Muscle of back (tissue), 11 donors: ENCODE results near the gene COCH. TPM values are rescaled to one million over a fixed set of nuclear protein-coding genes. Genes with fewer than 3 reads are reported as not detected.
"Not testable (repeated sequence)": the region's sequence is repeated elsewhere in the genome, so short reads cannot be mapped to it uniquely, and the experiment has no call there.

Experiments
- DNase-seq, 3 donors: peaks; one replicate each; pipeline versions ENCODE4 v3.0.0 to v3.0.0-alpha.2; 2013
- polyA plus RNA-seq, 10 donors: library from polyadenylated mRNA; unstranded; fragments of 120-200 nt; gene quantifications; one replicate each; pipeline ENCODE4 v1.2.1, GENCODE V29; 2013; ENCODE audit not compliant: insufficient read length in 10 of 10

COCH gene
- polyA plus RNA-seq, 10 donors = 5.2 to 8.3 (median 7.1) TPM

DNA sequence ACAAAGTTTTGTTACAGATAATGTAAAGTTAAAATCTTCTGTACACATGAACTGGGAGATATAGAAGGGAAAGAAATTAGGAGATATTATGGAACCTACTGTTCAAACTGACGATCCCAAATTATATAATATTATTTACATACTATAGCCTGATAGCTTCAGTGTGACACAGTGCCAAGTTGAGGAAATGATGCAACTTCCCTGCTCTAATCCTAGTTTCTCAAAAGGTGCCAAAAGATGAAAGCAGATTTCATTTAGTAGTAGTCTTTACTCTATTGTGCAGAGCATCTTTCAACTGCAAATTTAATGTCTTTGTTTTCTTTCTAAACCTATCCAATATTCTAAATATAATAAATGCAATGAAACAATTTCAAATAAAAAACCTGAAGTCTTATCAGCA is 46.9 kb downstream of the COCH start:
- DNase-seq = no peak

- no peak for DNase-seq
Measured at GRCh38 chr14:30921788-30922187, 47.4 kb downstream of the COCH start.

GRCh38 chr14:30925254-30925653 is 50.9 kb downstream of the COCH start:
- DNase-seq = no peak

- DNase-seq = no peak
Measured at GRCh38 chr14:30928462-30928861, 54.1 kb downstream of the COCH start.

- DNase-seq = not testable (repeated sequence)
Measured at GRCh38 chr14:30933937-30934336, 59.6 kb downstream of the COCH start.

- no peak for DNase-seq
Measured at GRCh38 chr14:30935445-30935844, 61.1 kb downstream of the COCH start.

- DNase-seq = no peak
Measured at GRCh38 chr14:30938617-30939016, 64.3 kb downstream of the COCH start.

Other genes starting within 250 kb of the COCH start
- gene AP4S1, start 151.1 kb downstream of the COCH start, polyA plus RNA-seq = 10 to 100 TPM; 12.7 to 17.9 (median 14.2) TPM
- 10 to 100 TPM; 37.7 to 58.5 (median 45.2) TPM for gene STRN3, start 151.8 kb downstream of the COCH start, polyA plus RNA-seq